Bladder microvascular endothelial cell (primary cell): Measurements from ENCODE around the gene ILKAP. TPM values are rescaled to one million over a fixed set of nuclear protein-coding genes. Genes with fewer than 3 reads are reported as not detected.

ENCODE experiments used
- total RNA-seq: library from RNA; depleted of rRNA; stranded (reverse); fragments of >200 nt; gene quantifications from 2 replicates; pipeline ENCODE4 v1.2.3, GENCODE V29; 2014

The ILKAP gene
- 19.4 and 34.5 TPM in 2 replicates for total RNA-seq

GRCh38 chr2:238203094-238203972 lies at the start of gene ILKAP:
Gene ILKAP, minus strand, starts transcription at chr2:238203695. Its CDS starts 142 bp downstream, at chr2:238203553.

GRCh38 chr2:238239863-238240756 lies 36.6 kb upstream of the ILKAP start, which contains the start of gene HES6:
Gene HES6, minus strand, starts transcription at chr2:238240038. Its CDS starts 133 bp downstream, at chr2:238239905.

GRCh38 chr2:238158509-238159070 lies 44.9 kb downstream of the ILKAP start, which contains the start of gene ERFE:
Gene ERFE, plus strand, starts transcription at chr2:238158970. Its CDS starts 38 bp downstream, at chr2:238159008.

GRCh38 chr2:238138331-238139195 lies 64.9 kb downstream of the ILKAP start, which contains the start of gene KLHL30:
Gene KLHL30, plus strand, starts transcription at chr2:238138668. Its CDS starts 2,087 bp downstream, at chr2:238140755.

Other genes with a start within 250 kb of the ILKAP start
- 28.3 and 38.3 TPM in 2 replicates for gene UBE2F, start 236.7 kb downstream of the ILKAP start, total RNA-seq
- 18.5 and 23.3 TPM in 2 replicates for gene SCLY, start 142.7 kb downstream of the ILKAP start, total RNA-seq
- gene ESPNL, start 103.4 kb downstream of the ILKAP start, total RNA-seq: not detected in 2 replicates
- under 0.01 TPM in 1 of 2 replicates, not detected in the other for gene KLHL30, start 65.0 kb downstream of the ILKAP start, total RNA-seq
- 0.19 and 0.65 TPM in 2 replicates for gene ERFE, start 44.7 kb downstream of the ILKAP start, total RNA-seq
- 1.1 and 2.3 TPM in 2 replicates for gene HES6, start 36.3 kb upstream of the ILKAP start, total RNA-seq
- gene PER2, start 84.9 kb upstream of the ILKAP start, total RNA-seq: 0.97 and 3.1 TPM in 2 replicates
- gene TRAF3IP1, start 116.8 kb upstream of the ILKAP start, total RNA-seq: 6.6 and 7.8 TPM in 2 replicates
- 4.4 and 15.2 TPM in 2 replicates for gene ASB1, start 223.2 kb upstream of the ILKAP start, total RNA-seq